Islet of Langerhans (tissue), 1 donor: Measurements from ENCODE around the gene EPPIN.

Experiments used
- FAIRE-seq: peaks from one replicate; lab custom pipeline; 2011; peaks lifted over from hg19 to GRCh38; lab: Jason Lieb, UNC

Gene EPPIN

GRCh38 chr20:45538209-45538799 lies 8.9 kb downstream of the EPPIN start:
- no peak for FAIRE-seq

- no peak for FAIRE-seq
Observed at GRCh38 chr20:45527294-45527693, 19.9 kb downstream of the EPPIN start.

GRCh38 chr20:45523821-45524220 lies 23.4 kb downstream of the EPPIN start:
- FAIRE-seq = no peak

- no peak for FAIRE-seq
Observed at GRCh38 chr20:45518282-45518681, 28.9 kb downstream of the EPPIN start.

GRCh38 chr20:45515147-45515913 lies 31.9 kb downstream of the EPPIN start, which contains the start of gene SPINT3:
Gene SPINT3, minus strand, starts transcription at chr20:45515622. Its CDS starts 14 bp downstream, at chr20:45515608.
- no peak for FAIRE-seq

GRCh38 chr20:45510242-45510862 lies 36.8 kb downstream of the EPPIN start:
- FAIRE-seq = no peak

- no peak for FAIRE-seq
Observed at GRCh38 chr20:45509091-45509490, 38.1 kb downstream of the EPPIN start.

- FAIRE-seq = no peak
Observed at GRCh38 chr20:45508068-45508886, 38.9 kb downstream of the EPPIN start.

GRCh38 chr20:45507011-45507820 lies 40.0 kb downstream of the EPPIN start:
- FAIRE-seq = no peak

GRCh38 chr20:45506398-45506797 lies 40.8 kb downstream of the EPPIN start:
- no peak for FAIRE-seq

- no peak for FAIRE-seq
Observed at GRCh38 chr20:45503403-45503802, 43.8 kb downstream of the EPPIN start.

GRCh38 chr20:45502561-45502960 lies 44.6 kb downstream of the EPPIN start:
- FAIRE-seq = no peak

GRCh38 chr20:45501600-45501999 lies 45.6 kb downstream of the EPPIN start:
- FAIRE-seq = no peak

- no peak for FAIRE-seq
Observed at GRCh38 chr20:45500022-45500421, 47.2 kb downstream of the EPPIN start.

GRCh38 chr20:45497971-45498494 lies 49.2 kb downstream of the EPPIN start:
- no peak for FAIRE-seq

- FAIRE-seq = no peak
Observed at GRCh38 chr20:45496166-45496565, 51.0 kb downstream of the EPPIN start.

- no peak for FAIRE-seq
Observed at GRCh38 chr20:45495501-45495941, 51.7 kb downstream of the EPPIN start.
